Measurements from ENCODE around the gene FNDC1. TPM values are rescaled to one million over a fixed set of nuclear protein-coding genes. Genes with fewer than 3 reads are reported as not detected.
"Not testable (repeated sequence)": the region's sequence is repeated elsewhere in the genome, so short reads cannot be mapped to it uniquely, and the experiment has no call there.

Gene FNDC1
- total RNA-seq, 1 experiment from 2014 or later, result not detected

DNA sequence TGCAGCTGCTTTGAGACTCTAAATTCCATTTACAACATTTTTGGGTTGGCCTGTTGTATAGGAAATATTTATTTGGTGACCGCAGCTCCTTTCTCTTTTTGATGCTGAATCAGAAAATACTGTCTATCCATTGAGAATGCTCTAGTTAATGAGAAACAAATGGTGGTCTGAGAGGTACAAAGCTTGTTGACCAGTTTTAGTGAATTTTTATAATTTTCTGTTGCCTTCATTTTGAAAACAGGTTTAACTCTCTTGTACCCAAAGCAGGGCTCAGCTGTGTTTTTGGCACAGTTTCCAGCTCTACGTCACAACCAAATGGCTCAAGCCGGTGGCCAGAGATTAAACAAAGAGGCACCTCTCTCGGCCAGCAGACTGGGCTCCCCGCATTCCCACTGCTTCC, 113.2 kb downstream of the FNDC1 start:
- Histone ChIP-seq H3K36me3 (ENCODE audit: control insufficient read depth, insufficient read depth, low read length) (no peaks in the 10 kb centered on the region), H3K4me3 (ENCODE audit: low read depth, low read length) (no peak overlapping the region), H3K9me3 (peaks cover 4% of the 10 kb centered on the region), H3K27me3 (replicated peaks; ENCODE audit: control insufficient read depth, insufficient read depth, low read length) (no peaks in the 10 kb centered on the region), H3K4me1 (no peaks in the 10 kb centered on the region)
- TF ChIP-seq, protein P1, sequence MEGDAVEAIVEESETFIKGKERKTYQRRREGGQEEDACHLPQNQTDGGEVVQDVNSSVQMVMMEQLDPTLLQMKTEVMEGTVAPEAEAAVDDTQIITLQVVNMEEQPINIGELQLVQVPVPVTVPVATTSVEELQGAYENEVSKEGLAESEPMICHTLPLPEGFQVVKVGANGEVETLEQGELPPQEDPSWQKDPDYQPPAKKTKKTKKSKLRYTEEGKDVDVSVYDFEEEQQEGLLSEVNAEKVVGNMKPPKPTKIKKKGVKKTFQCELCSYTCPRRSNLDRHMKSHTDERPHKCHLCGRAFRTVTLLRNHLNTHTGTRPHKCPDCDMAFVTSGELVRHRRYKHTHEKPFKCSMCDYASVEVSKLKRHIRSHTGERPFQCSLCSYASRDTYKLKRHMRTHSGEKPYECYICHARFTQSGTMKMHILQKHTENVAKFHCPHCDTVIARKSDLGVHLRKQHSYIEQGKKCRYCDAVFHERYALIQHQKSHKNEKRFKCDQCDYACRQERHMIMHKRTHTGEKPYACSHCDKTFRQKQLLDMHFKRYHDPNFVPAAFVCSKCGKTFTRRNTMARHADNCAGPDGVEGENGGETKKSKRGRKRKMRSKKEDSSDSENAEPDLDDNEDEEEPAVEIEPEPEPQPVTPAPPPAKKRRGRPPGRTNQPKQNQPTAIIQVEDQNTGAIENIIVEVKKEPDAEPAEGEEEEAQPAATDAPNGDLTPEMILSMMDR (IDR thresholded peaks at IDR 0.05; ENCODE audit: insufficient read depth in 1 of 2, low read depth in 1 of 2, low read length in 1 of 2, severe bottlenecking in 1 of 2, unreplicated experiment in 1 of 2), result no peak
- ChIA-PET POLR2A (no interaction called here), CTCF (no interaction called here)
- Mint-ChIP-seq H3K4me3 (ENCODE audit: unreplicated experiment) (no peak overlapping the region), H3K4me1 (ENCODE audit: low read depth, unreplicated experiment) (no peaks in the 10 kb centered on the region), H3K27me3 (ENCODE audit: insufficient read depth, unreplicated experiment) (peaks cover 7% of the 10 kb centered on the region), H3K27ac (ENCODE audit: unreplicated experiment) (no peak overlapping the region), H3K36me3 (ENCODE audit: insufficient read depth, unreplicated experiment) (no peaks in the 10 kb centered on the region), H3K9me3 (ENCODE audit: unreplicated experiment) (peaks cover 13% of the 10 kb centered on the region)
- no peak for DNase-seq
- no TSS peak for BruUV-seq (replicated peaks)
- intact Hi-C loops (cut with micrococcal nuclease; ENCODE audit: unreplicated experiment), result no loop called here

DNA sequence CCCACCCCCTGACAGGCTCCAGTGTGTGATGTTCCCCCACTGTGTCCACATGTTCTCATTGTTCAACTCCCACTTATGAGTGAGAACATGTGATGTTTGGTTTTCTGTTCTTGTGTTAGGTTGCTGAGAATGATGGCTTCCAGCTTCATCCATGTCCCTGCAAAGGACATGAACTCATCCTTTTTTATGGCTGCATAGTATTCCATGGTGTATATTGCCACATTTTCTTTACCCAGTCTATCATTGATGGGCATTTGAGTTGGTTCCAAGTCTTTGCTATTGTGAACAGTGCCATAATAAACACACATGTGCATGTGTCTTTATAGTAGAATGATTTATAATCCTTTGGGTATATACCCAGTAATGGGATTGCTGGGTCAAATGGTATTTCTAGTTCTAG, 115.5 kb downstream of the FNDC1 start:
- CTCF ChIA-PET; H3K27ac Mint-ChIP-seq (ENCODE audit: unreplicated experiment); H3K9me3 ChIP-seq; H3K9me3 Mint-ChIP-seq (ENCODE audit: unreplicated experiment); DNase-seq; intact Hi-C loops (cut with micrococcal nuclease; ENCODE audit: unreplicated experiment); H3K4me3 ChIP-seq (ENCODE audit: low read depth, low read length); H3K4me3 Mint-ChIP-seq (ENCODE audit: unreplicated experiment); POLR2A ChIA-PET; H3K27me3 ChIP-seq (replicated peaks; ENCODE audit: control insufficient read depth, insufficient read depth, low read length); H3K4me1 ChIP-seq; H3K4me1 Mint-ChIP-seq (ENCODE audit: low read depth, unreplicated experiment); H3K36me3 Mint-ChIP-seq (ENCODE audit: insufficient read depth, unreplicated experiment); H3K36me3 ChIP-seq (ENCODE audit: control insufficient read depth, insufficient read depth, low read length); BruUV-seq (replicated peaks): not testable (repeated sequence)
- peaks cover 14% of the 10 kb centered on the region for H3K27me3 Mint-ChIP-seq (ENCODE audit: insufficient read depth, unreplicated experiment)

DNA sequence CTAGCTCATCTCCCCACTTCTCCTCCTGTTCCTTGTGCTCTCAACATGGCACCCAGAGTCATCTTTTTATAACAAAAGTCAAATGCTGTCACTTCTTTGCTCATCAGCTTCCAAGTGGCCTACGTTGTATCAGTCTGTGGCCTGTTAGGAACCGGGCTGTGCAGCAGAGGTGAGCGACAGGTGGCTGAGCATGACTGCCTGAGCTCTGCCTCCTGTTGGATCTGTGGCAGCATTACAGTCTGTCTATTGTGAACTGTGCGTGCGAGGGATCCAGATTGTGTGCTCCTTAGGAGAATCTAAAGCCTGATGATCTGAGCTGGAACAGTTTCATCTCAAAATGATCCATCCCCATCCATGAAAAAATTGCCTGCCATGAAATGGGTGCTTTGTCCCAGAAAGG, 129.6 kb downstream of the FNDC1 start:
- H3K27me3 Mint-ChIP-seq (ENCODE audit: insufficient read depth, unreplicated experiment), result peaks cover 14% of the 10 kb centered on the region
- no TSS peak for BruUV-seq (replicated peaks)
- no peaks in the 10 kb centered on the region for H3K36me3 Mint-ChIP-seq (ENCODE audit: insufficient read depth, unreplicated experiment)
- intact Hi-C loops (cut with micrococcal nuclease; ENCODE audit: unreplicated experiment), result no loop called here
- Histone ChIP-seq H3K36me3 (ENCODE audit: control insufficient read depth, insufficient read depth, low read length) (no peaks in the 10 kb centered on the region), H3K4me3 (ENCODE audit: low read depth, low read length) (no peak overlapping the region), H3K9me3 (no peaks in the 10 kb centered on the region), H3K4me1 (no peaks in the 10 kb centered on the region), H3K27me3 (replicated peaks; ENCODE audit: control insufficient read depth, insufficient read depth, low read length) (no peaks in the 10 kb centered on the region)
- H3K4me3 Mint-ChIP-seq (ENCODE audit: unreplicated experiment), result no peak overlapping the region
- POLR2A ChIA-PET, result no interaction called here
- H3K9me3 Mint-ChIP-seq (ENCODE audit: unreplicated experiment), result no peaks in the 10 kb centered on the region
- no peak overlapping the region for H3K27ac Mint-ChIP-seq (ENCODE audit: unreplicated experiment)
- H3K4me1 Mint-ChIP-seq (ENCODE audit: low read depth, unreplicated experiment), result no peaks in the 10 kb centered on the region
- no peak for DNase-seq
- TF ChIP-seq, protein P1 (IDR thresholded peaks at IDR 0.05; ENCODE audit: insufficient read depth in 1 of 2, low read depth in 1 of 2, low read length in 1 of 2, severe bottlenecking in 1 of 2, unreplicated experiment in 1 of 2), result no peak
- CTCF ChIA-PET, result no interaction called here

DNA sequence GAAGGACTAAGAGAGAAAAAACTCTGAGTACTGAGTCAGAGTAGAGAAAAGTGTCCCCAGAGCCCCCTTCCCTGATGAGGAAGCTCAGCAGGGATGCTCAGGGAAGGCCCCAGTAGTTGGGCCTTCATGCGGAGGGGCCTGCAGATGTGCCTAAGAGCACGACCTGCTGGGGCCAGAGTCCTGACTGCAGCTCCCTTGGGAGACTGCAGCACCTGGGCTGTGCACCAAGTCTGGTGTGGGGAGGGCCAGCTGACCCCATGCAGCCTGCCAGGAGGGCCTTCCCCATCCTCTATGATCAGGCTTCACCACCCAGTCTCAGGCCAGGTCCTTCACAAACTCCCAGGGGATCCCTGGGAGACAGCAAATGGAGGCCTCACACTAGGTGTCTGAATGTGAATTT, 130.4 kb downstream of the FNDC1 start:
- Histone ChIP-seq H3K4me1 (no peaks in the 10 kb centered on the region), H3K36me3 (ENCODE audit: control insufficient read depth, insufficient read depth, low read length) (no peaks in the 10 kb centered on the region), H3K4me3 (ENCODE audit: low read depth, low read length) (no peak overlapping the region), H3K9me3 (no peaks in the 10 kb centered on the region), H3K27me3 (replicated peaks; ENCODE audit: control insufficient read depth, insufficient read depth, low read length) (no peaks in the 10 kb centered on the region)
- Mint-ChIP-seq H3K27me3 (ENCODE audit: insufficient read depth, unreplicated experiment) (peaks cover 21% of the 10 kb centered on the region), H3K36me3 (ENCODE audit: insufficient read depth, unreplicated experiment) (no peaks in the 10 kb centered on the region), H3K4me3 (ENCODE audit: unreplicated experiment) (no peak overlapping the region), H3K9me3 (ENCODE audit: unreplicated experiment) (no peaks in the 10 kb centered on the region), H3K4me1 (ENCODE audit: low read depth, unreplicated experiment) (no peaks in the 10 kb centered on the region), H3K27ac (ENCODE audit: unreplicated experiment) (no peak overlapping the region)
- ChIA-PET CTCF (no interaction called here), POLR2A (no interaction called here)
- no TSS peak for BruUV-seq (replicated peaks)
- TF ChIP-seq, protein P1 (IDR thresholded peaks at IDR 0.05; ENCODE audit: insufficient read depth in 1 of 2, low read depth in 1 of 2, low read length in 1 of 2, severe bottlenecking in 1 of 2, unreplicated experiment in 1 of 2), result no peak
- no peak for DNase-seq
- intact Hi-C loops (cut with micrococcal nuclease; ENCODE audit: unreplicated experiment), result no loop called here
